Nephron progenitor cell (in vitro differentiated cells): Measurements from ENCODE around the gene XPO5.
A peak's percentile ranks its signal among the peaks of the same experiment; 100 is the strongest.

ENCODE experiments used
- DNase-seq: peaks from one replicate; pipeline ENCODE4 v3.0.0; 2021
- H3K27ac Mint-ChIP-seq: 2 replicates; pipeline ENCODE4 v1.8.0; 2021; ENCODE audit warnings: mild to moderate bottlenecking, moderate library complexity, mixed read lengths
- H3K27me3 Mint-ChIP-seq: 2 replicates; pipeline ENCODE4 v1.8.0; 2021; ENCODE audit warnings: mild to moderate bottlenecking, low read depth, mixed read lengths; ENCODE audit not compliant: poor library complexity
- H3K36me3 Mint-ChIP-seq: 2 replicates; pipeline ENCODE4 v1.8.0; 2021; ENCODE audit warnings: low read depth, mixed read lengths
- H3K4me1 Mint-ChIP-seq: 2 replicates; pipeline ENCODE4 v1.8.0; 2021; ENCODE audit warnings: mixed read lengths
- H3K4me3 Mint-ChIP-seq: 2 replicates; pipeline ENCODE4 v1.8.0; 2021; ENCODE audit warnings: mild to moderate bottlenecking, moderate library complexity, mixed read lengths
- H3K9me3 Mint-ChIP-seq: 2 replicates; pipeline ENCODE4 v1.8.0; 2021; ENCODE audit warnings: mild to moderate bottlenecking, moderate library complexity, mixed read lengths
- TF ChIP-seq, protein P1 (sequence below): fragments of 200-600 bp; sonication (generic); IDR thresholded peaks from 2 replicates; pipeline ENCODE4 v1.5.0; 2021; ENCODE audit warnings: antibody characterized with exemption

XPO5 gene

GRCh38 chr6:43510827-43511163 is 65.0 kb downstream of the XPO5 start:
- Mint-ChIP-seq H3K4me1 (peaks cover 21% of the 10 kb centered on the region), H3K4me3 (peak overlapping the region; percentile 79), H3K27ac (no peak overlapping the region), H3K36me3 (peaks cover 29% of the 10 kb centered on the region), H3K27me3 (peaks cover 25% of the 10 kb centered on the region), H3K9me3 (no peaks in the 10 kb centered on the region)
- no peak for DNase-seq
- TF ChIP-seq, protein P1, sequence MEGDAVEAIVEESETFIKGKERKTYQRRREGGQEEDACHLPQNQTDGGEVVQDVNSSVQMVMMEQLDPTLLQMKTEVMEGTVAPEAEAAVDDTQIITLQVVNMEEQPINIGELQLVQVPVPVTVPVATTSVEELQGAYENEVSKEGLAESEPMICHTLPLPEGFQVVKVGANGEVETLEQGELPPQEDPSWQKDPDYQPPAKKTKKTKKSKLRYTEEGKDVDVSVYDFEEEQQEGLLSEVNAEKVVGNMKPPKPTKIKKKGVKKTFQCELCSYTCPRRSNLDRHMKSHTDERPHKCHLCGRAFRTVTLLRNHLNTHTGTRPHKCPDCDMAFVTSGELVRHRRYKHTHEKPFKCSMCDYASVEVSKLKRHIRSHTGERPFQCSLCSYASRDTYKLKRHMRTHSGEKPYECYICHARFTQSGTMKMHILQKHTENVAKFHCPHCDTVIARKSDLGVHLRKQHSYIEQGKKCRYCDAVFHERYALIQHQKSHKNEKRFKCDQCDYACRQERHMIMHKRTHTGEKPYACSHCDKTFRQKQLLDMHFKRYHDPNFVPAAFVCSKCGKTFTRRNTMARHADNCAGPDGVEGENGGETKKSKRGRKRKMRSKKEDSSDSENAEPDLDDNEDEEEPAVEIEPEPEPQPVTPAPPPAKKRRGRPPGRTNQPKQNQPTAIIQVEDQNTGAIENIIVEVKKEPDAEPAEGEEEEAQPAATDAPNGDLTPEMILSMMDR: no peak

GRCh38 chr6:43509984-43510826 is 65.6 kb downstream of the XPO5 start, which contains the start of gene LRRC73:
TSS of gene LRRC73 (minus strand) at chr6:43510346. CDS start at chr6:43509785, 561 bp downstream.
- DNase-seq: peak; percentile 96
- Mint-ChIP-seq H3K27ac (no peak within 1 kb of the TSS), H3K27me3 (peaks cover 25% of the 10 kb centered on the region), H3K36me3 (peaks cover 25% of the 10 kb centered on the region), H3K4me3 (peak within 1 kb of the TSS; percentile 90), H3K9me3 (no peaks in the 10 kb centered on the region), H3K4me1 (peaks cover 15% of the 10 kb centered on the region)
- TF ChIP-seq, protein P1: no peak

DNA sequence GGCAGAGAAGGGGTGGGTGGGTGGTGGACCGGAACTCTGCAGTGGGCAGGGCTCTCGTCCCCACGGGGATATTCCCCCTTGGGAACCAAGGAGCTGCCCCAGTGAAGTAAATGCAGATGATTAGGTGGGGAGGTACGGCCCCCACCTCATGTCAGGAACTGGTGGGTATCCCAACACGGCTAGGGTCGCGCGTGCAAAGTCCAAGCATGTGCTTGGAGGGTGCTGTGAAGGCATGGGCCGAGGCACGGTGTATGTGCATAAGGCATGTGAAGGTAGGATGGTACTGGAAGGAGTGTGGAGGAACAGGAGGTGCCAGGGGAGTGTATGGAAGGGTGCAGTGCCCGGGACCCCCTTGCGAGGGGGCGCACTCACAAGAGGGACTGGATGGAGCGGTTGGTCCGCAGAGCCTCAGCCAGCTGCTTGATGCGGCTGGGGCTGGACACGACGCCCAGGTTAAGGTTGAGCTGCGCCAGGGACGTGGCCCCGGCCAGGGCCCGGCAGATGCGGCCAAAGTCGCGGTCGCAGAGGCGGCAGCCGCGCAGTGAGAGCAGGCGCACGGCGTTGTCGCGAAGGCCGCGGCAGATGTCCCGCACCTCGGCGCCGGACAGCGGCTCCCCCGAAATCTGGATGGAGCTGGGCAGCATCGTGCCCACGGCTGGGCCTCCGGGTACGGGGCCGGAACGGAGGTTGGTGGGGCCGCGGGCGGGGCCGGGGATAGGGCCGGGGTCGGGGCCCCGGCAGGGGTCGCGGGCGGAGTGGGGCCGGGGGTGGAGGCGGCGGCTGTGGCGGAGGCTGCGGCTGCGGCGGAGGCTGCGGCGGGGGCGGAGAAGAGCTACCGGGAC is 66.5 kb downstream of the XPO5 start:
- peak; percentile 54 for DNase-seq
- Mint-ChIP-seq H3K27ac (no peak overlapping the region), H3K36me3 (peaks cover 18% of the 10 kb centered on the region)

DNA sequence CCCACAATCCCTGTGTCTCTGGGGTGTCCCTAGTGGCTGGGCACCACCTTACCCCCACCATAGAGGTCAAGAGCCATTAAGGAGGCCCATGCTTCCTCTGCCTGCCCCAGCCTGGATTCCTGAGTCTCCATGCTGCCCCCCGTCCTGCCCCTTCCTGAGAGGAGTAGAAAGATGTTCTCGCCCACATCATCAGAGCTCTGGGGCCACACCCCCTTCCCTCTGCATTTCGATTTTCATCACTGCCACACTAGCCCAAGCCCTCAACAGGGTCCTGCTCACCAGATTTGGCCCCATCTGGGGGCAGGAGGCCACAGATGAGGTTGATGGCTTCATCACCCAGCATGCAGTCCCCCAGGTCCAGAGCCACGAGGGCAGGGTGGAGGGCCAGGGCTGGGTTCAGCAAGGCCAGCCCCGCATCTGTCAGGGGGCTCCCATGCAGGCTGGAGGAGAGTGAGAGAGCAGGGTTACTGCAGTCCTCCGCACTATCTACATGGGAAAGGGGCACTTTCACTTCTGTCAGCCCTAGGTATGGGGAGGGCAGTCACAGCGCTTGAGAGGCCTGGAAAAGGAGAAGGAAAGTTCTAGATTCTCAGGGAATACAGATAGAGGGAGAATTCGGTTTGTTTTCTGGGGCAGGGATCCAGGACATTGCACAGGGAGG is 67.2 kb downstream of the XPO5 start:
- Mint-ChIP-seq H3K4me3 (peak overlapping the region; percentile 90), H3K27me3 (peaks cover 25% of the 10 kb centered on the region), H3K36me3 (peaks cover 18% of the 10 kb centered on the region), H3K9me3 (no peaks in the 10 kb centered on the region), H3K4me1 (peaks cover 12% of the 10 kb centered on the region), H3K27ac (no peak overlapping the region)
- TF ChIP-seq, protein P1: no peak
- DNase-seq: no peak

More for the DNA sequence above, 66.5 kb downstream of the XPO5 start:
- Mint-ChIP-seq H3K4me1 (peaks cover 12% of the 10 kb centered on the region), H3K27me3 (peaks cover 25% of the 10 kb centered on the region), H3K9me3 (no peaks in the 10 kb centered on the region), H3K4me3 (peak overlapping the region; percentile 90)
- TF ChIP-seq, protein P1: no peak

DNA sequence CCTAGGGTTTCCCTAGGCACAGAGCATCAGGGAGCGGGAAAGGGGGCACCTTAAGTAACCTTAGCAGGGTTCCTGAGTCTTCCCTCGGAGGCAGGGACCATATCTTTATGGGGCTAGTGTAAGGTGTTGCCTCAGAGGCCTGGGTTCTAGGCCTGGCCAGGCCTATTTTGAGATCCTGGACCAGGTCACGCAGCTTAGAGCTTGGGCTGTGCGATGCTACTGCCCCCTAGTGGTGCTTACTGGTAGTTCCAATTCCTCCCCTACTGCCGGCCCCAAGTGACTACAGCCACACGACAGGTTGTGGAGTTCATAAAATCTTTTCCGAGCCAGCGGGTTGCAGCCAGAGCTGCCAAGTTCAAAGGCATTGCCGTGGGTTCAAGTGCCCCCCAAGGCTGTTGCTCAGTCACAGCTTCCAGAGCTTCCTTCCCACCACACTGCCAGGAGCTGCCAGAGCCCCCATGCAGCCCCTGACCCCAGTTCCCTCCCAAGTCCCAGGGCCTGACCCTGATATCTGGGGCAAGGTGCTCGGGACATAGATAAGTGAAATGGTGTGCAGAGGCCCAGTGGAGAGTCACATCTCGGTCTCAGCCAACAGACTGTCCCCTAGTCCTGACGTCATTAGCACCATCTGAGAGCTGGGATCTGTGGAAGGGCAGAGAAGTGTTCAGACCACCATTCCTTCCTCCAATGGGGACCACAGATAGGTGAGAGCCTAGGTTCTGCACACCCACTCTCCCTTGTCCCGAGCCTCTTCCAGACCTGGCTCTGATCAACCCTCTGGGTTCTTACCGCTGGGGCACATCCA is 69.0 kb downstream of the XPO5 start:
- Mint-ChIP-seq H3K36me3 (peaks cover 22% of the 10 kb centered on the region), H3K9me3 (no peaks in the 10 kb centered on the region), H3K27ac (no peak overlapping the region), H3K4me1 (peaks cover 12% of the 10 kb centered on the region), H3K4me3 (no peak overlapping the region), H3K27me3 (peaks cover 25% of the 10 kb centered on the region)
- TF ChIP-seq, protein P1: peak; percentile 95
- DNase-seq: peak; percentile 85
